Activated CD4-positive, alpha-beta T cell treated with anti-CD3 and anti-CD28 coated beads for 1 hour (primary cell): Measurements from ENCODE around the gene BCDIN3D.

Experiments
- DNase-seq: peaks from one replicate; pipeline ENCODE4 v3.0.0-alpha.2; 2020

The BCDIN3D gene

GRCh38 chr12:49854976-49855375, 12.1 kb upstream of the BCDIN3D start:
- no peak for DNase-seq

GRCh38 chr12:49853671-49854070, 10.8 kb upstream of the BCDIN3D start:
- DNase-seq: no peak

GRCh38 chr12:49847161-49847560, 4.3 kb upstream of the BCDIN3D start:
- no peak for DNase-seq

GRCh38 chr12:49846032-49846431, 3.1 kb upstream of the BCDIN3D start:
- no peak for DNase-seq

DNA sequence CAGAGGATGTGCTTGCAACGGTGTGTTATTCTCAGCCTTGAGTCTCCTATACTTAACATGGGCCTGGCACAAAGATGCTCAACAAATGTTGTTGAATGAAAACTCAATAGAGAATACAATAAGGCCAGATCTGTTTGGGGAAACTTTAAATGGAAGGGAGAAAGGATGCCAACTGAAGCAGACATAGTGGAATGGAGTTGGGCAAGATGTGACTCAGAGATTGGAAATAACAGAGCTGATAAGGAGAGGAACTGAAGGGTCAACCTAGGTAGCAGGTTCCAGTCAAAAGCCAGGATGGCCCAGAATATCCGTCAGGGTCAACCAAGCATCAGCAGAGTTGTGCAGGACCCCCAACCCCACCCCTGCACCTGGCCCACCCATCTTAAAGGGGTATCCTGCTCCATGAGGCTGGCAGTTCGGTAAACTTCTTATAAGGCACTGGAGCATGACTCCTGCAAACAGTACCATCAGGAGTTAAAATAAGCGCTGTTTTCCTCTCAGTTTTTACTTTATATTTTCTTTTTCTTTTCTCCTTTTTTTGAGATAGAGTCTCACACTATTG, 1.1 kb upstream of the BCDIN3D start:
- DNase-seq: no peak

GRCh38 chr12:49843411-49843810, 505 bp upstream of the BCDIN3D start:
- no peak for DNase-seq

DNA sequence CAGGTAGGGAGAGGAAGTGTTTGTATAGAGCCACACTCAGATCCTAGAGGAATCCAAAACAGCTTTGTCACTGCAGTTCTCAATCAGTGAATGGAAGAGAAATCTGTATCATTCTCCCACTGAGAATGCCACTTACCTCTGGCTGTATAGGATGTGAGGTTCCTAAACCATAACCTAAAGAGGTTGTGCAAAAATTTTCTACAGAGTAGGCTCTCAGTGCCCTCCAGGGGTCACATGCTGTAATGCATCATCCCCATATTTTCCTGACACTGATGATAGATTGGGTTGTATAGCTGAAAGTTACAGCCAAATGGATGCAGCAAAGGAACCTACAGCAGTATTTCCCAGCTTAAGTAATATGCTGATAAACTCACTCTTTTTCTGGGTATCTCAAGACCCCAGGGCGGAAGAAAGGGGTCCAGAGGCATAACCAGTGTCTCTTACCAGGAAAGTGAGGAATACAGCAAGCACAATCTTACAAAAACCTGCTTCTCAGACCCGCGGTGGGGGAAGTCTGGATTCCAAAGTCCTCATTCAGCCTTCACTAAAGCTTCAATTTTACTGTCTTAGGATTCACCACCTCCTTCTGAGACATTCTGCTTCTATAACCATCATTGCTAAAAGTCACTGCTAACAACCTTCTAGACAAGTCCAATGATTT, 3.8 kb downstream of the BCDIN3D start:
- no peak for DNase-seq

DNA sequence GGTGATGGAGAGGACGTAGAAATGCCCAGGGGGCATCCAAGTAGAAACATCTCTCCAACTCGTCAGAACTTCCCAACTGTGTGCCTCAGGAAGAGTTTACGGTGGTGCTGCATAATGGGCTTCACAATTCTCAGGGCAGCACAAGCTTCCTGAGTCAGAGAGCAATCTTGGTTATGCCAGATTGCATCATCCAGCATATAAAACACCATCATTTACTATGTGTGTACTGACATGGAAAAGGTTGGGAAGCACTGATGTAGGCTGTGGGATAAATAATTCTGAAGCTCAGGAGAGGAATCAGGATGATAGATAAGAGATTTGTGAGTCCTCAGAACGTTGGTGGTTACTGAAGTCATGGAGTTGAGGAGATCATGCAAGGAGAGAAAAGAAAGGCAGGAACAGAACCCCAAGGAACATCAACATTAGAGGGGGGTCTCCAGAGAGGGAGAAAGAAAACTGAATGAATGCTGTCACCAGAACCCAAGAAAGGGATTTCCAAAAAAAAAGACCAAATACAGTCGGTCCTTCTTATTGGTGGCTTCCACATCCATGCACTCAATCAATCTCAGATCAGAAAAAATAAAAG, 10.0 kb downstream of the BCDIN3D start:
- DNase-seq: no peak

DNA sequence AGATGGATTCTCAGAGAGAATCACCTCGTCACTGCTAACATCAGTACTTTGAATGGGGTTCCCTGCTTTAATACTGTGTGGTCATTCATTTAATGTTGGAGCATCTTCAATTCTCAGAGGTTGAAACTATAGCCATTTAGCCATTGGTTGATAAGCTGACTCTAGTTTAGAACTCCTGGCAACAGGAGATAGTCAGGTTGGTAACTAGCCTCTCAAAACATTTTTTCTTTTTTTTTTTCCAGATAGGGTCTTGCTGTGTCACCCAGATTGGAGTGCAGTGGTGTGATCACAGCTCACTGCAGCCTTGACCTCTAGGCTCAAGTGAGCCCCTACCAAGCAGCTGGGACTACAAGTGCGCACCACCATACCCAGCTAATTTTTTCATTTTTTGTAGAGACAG, 11.2 kb downstream of the BCDIN3D start:
- no peak for DNase-seq

- DNase-seq: peak; percentile 88
Observed at GRCh38 chr12:49828133-49829091, 14.5 kb downstream of the BCDIN3D start, which contains the start of gene NCKAP5L. Gene NCKAP5L, minus strand, starts transcription at chr12:49828413. Its CDS starts 24,369 bp downstream, at chr12:49804044.

- no peak for DNase-seq
Observed at GRCh38 chr12:49827401-49828099, 15.4 kb downstream of the BCDIN3D start.

DNA sequence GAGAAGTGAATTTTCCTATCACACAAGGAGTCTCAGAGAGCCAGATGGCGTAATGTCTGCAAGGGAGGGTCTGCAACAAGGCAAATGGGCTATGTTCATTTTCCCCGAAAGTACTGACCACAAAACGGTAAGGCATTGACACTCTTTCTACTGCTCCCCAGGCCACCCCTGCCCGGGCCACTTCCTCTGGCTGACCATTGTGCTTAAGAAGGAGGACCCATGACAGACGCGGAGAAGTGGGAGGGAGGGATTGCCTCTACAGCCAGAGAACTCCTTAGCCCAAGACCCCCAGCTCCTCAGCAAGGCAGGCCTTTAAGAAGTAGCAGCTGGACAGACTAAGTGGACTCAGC, 15.9 kb downstream of the BCDIN3D start:
- no peak for DNase-seq

GRCh38 chr12:49825971-49826421, 16.9 kb downstream of the BCDIN3D start:
- DNase-seq: no peak

GRCh38 chr12:49825360-49825970, 17.4 kb downstream of the BCDIN3D start:
- DNase-seq: no peak

GRCh38 chr12:49824895-49825294, 18.0 kb downstream of the BCDIN3D start:
- DNase-seq: no peak

GRCh38 chr12:49824416-49824815, 18.5 kb downstream of the BCDIN3D start:
- no peak for DNase-seq

- DNase-seq: no peak
Observed at GRCh38 chr12:49823951-49824350, 19.0 kb downstream of the BCDIN3D start.

- no peak for DNase-seq
Observed at GRCh38 chr12:49823350-49823749, 19.6 kb downstream of the BCDIN3D start.

DNA sequence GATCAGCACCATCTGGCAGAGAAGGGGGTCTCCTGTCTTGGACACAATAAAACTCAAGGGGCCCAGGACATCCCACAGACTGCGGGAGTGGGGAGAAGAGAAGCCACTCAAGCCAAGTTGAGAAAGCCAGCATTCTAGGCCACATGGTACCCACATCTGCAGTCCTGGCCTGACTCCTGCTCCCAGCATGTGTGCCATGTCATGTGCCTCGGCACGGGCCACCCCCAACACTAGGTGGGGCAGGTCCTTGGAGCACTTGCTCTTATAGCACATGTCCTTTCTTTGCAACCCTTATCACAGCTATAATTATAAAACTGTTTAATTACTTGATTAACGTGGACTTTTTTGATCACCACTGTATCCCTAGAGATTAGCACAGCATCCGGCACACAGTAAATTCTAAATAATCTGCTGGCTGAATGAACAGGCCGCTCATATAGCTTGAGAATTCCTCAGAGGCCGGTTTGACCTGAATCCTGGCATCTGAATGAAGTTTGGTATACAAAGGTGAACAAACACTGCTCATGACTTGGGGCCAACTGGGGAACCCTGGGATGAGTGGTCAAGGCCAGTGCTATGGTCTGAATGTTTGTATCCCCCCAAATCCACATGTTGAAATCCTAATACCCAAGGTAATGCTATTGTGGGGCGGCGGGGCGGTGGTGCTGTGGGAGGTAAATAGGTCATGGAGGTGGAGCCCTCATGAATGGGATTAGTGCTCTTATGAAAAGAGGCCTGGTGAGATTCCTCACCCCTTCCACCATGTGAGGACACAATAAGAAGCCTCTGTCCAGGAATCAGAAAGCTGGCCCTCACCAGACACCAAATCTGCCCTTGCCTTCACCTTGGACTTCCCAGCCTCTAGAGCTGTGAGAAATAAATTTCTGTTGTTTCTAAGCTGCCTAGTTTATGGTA, 21.3 kb downstream of the BCDIN3D start:
- DNase-seq: no peak

- DNase-seq: no peak
Observed at GRCh38 chr12:49819786-49820185, 23.1 kb downstream of the BCDIN3D start.

DNA sequence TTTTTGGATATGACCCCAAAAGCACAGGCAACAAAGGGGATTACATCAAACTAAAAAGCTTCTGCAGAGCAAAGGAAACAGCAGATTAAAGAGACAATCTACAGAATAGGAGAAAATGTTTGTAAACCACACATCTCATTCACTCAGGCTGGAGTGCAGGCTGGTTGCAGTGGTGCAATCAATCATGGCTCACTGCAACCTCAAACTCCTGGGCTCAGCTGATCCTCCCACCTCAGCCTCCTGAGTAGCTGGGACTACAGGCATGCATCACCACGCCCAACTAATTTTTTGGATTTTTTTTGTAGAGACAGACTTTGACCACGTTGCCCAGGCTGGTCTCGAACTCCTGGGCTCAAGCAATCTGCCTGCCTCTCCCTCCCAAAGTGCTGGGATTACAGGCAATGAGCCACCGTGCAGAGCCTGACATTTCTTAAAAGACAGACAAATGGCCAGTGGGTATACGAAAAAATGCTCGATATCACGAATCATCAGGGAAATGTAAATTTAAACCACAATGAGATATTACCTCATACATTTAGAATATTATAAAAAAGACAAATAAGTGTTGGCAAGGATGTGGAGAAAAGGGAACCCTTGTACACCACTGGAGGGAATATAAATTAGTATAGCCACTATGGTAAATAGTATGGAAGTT, 24.5 kb downstream of the BCDIN3D start:
- no peak for DNase-seq
